ENCODE results near the gene KPNB1. TPM values are rescaled to one million over a fixed set of nuclear protein-coding genes. Genes with fewer than 3 reads are reported as not detected.

Gene KPNB1
- total RNA-seq, 2 experiments from 2014 or later, result 886 to 911 TPM

DNA sequence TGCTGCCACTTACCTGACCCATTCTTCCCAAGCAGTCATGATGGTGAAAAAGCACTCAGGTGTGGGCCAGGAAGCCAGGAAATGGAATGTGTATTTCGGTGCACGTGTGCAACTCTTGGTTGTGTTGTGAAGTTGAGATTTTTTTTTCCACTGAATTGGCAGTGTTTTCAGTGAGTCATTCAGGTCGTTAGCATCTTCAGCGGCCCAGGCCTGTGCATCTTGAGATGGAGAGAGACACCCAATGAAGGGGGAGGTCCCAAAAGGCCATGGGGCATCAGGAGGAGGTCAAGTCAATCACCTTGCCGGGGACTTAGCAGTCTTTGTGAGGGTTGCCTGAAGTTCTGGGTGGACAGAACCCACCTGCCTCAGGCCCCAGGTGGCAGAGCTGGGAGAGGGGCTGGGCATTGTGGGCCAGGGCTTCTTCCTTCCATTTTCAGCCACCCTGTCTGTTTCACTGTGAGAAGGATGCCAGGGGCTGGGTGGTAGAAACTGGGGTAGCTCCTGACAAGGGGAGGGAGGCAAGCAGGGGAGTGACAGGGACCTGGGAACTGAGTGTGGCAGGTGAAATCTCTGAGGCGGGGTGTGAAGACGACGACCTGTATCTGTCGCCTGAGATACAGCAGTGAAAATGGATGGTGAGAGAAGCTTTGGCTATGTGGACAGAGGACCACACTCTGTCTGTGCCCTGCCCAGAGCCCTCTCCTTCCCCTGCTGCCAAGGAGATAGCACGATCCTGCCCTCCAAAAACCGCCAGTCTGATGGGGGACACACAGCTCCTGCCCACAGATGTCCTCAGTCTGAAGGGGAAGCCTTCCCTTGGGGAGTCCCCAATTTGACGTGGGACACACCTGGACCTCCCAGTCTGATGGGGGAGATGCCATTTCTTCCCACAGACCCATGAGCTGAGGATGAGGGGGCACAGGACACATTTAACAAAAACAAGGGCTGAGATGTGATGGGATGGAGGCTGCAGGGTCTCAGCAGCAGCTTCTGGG, 56.1 kb downstream of the KPNB1 start:
- DNase-seq, result peak; percentile 71
- peaks cover 17% of the 10 kb centered on the region for H3K36me3 Mint-ChIP-seq
- H3K27ac Mint-ChIP-seq, result peak overlapping the region; percentile 97
- H3K9me3 Mint-ChIP-seq, result no peaks in the 10 kb centered on the region
- peak overlapping the region; percentile 76 for H3K4me3 Mint-ChIP-seq
- H3K27me3 Mint-ChIP-seq, result no peaks in the 10 kb centered on the region
- H3K4me1 Mint-ChIP-seq, result peaks cover 74% of the 10 kb centered on the region

GRCh38 chr17:47707056-47707804, 57.5 kb downstream of the KPNB1 start:
- Mint-ChIP-seq H3K4me3 (no peak overlapping the region), H3K27me3 (no peaks in the 10 kb centered on the region), H3K4me1 (peaks cover 73% of the 10 kb centered on the region), H3K27ac (peak overlapping the region; percentile 97), H3K36me3 (peaks cover 24% of the 10 kb centered on the region), H3K9me3 (no peaks in the 10 kb centered on the region)
- DNase-seq, result no peak

DNA sequence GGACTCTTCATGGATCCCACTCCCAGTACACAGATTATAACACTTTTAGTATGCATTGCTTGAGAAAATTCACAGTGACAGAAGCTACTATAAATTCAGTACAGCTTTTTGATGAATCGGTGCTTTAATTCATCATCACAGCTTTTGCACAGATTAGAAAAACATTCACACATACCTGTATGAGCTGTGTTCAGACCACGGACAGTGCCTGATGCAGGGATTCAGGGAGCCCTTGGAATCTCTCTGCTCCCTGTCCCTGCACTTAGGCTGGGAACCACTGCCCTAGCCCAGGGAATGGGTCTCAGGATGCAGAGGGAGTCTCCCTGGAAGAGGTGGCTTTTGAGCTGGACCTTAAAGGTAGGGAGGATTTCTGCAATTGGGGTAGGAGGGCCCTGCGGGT, 58.2 kb downstream of the KPNB1 start:
- Mint-ChIP-seq H3K4me3 (no peak overlapping the region), H3K27ac (no peak overlapping the region), H3K36me3 (peaks cover 24% of the 10 kb centered on the region), H3K4me1 (peaks cover 75% of the 10 kb centered on the region), H3K27me3 (no peaks in the 10 kb centered on the region), H3K9me3 (no peaks in the 10 kb centered on the region)
- no peak for DNase-seq

- H3K36me3 Mint-ChIP-seq, result peaks cover 24% of the 10 kb centered on the region
- H3K27ac Mint-ChIP-seq, result no peak overlapping the region
- H3K9me3 Mint-ChIP-seq, result no peaks in the 10 kb centered on the region
- H3K4me1 Mint-ChIP-seq, result peaks cover 73% of the 10 kb centered on the region
- no peak for DNase-seq
- H3K4me3 Mint-ChIP-seq, result no peak overlapping the region
- H3K27me3 Mint-ChIP-seq, result no peaks in the 10 kb centered on the region
These were observed 58.7 kb downstream of the KPNB1 start for GRCh38 chr17:47708312-47708863.

DNA sequence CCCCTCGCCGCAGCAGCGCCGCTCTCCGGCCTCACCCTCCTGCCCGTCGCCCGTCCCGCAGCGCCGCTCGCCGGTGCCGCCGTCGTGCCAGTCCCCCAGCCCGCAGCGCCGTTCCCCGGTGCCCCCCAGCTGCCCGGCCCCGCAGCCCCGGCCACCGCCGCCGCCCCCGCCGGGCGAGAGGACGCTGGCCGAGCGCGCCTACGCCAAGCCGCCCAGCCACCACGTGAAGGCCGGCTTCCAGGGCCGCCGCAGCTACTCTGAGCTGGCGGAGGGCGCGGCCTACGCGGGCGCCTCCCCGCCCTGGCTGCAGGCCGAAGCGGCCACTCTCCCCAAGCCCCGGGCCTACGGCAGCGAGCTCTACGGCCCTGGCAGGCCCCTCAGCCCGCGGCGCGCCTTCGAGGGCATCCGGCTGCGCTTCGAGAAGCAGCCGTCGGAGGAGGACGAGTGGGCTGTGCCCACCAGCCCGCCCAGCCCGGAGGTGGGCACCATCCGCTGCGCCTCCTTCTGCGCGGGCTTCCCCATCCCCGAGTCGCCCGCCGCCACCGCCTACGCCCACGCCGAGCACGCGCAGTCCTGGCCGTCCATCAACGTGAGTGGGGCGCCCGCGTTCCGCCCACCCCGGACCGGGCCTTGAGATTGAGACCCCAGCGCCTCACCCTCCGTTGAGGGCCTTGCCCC, 59.3 kb downstream of the KPNB1 start:
- Mint-ChIP-seq H3K4me3 (no peak overlapping the region), H3K36me3 (peaks cover 20% of the 10 kb centered on the region), H3K4me1 (peaks cover 68% of the 10 kb centered on the region), H3K9me3 (no peaks in the 10 kb centered on the region), H3K27me3 (no peaks in the 10 kb centered on the region), H3K27ac (no peak overlapping the region)
- DNase-seq, result no peak

GRCh38 chr17:47709594-47709993, 59.9 kb downstream of the KPNB1 start:
- peaks cover 66% of the 10 kb centered on the region for H3K4me1 Mint-ChIP-seq
- no peaks in the 10 kb centered on the region for H3K27me3 Mint-ChIP-seq
- no peak for DNase-seq
- no peaks in the 10 kb centered on the region for H3K9me3 Mint-ChIP-seq
- H3K36me3 Mint-ChIP-seq, result peaks cover 16% of the 10 kb centered on the region
- H3K4me3 Mint-ChIP-seq, result no peak overlapping the region
- peak overlapping the region; percentile 8 for H3K27ac Mint-ChIP-seq

- no peak for DNase-seq
- peaks cover 12% of the 10 kb centered on the region for H3K36me3 Mint-ChIP-seq
These were observed 61.8 kb downstream of the KPNB1 start for GRCh38 chr17:47711366-47712099.

GRCh38 chr17:47712330-47713023, 62.8 kb downstream of the KPNB1 start:
- Mint-ChIP-seq H3K4me3 (no peak overlapping the region), H3K27me3 (no peaks in the 10 kb centered on the region), H3K36me3 (peaks cover 12% of the 10 kb centered on the region), H3K4me1 (peaks cover 60% of the 10 kb centered on the region), H3K27ac (peak overlapping the region; percentile 50), H3K9me3 (no peaks in the 10 kb centered on the region)
- no peak for DNase-seq

More at GRCh38 chr17:47711366-47712099, 61.8 kb downstream of the KPNB1 start:
- peak overlapping the region; percentile 50 for H3K27ac Mint-ChIP-seq
- no peaks in the 10 kb centered on the region for H3K27me3 Mint-ChIP-seq
- no peak overlapping the region for H3K4me3 Mint-ChIP-seq
- no peaks in the 10 kb centered on the region for H3K9me3 Mint-ChIP-seq
- H3K4me1 Mint-ChIP-seq, result peaks cover 60% of the 10 kb centered on the region

- Mint-ChIP-seq H3K4me1 (peaks cover 74% of the 10 kb centered on the region), H3K9me3 (no peaks in the 10 kb centered on the region), H3K27ac (no peak overlapping the region), H3K4me3 (no peak overlapping the region), H3K27me3 (no peaks in the 10 kb centered on the region), H3K36me3 (peaks cover 12% of the 10 kb centered on the region)
- DNase-seq, result no peak
These were observed 64.4 kb downstream of the KPNB1 start for GRCh38 chr17:47713980-47714700.

GRCh38 chr17:47714773-47715396, 65.2 kb downstream of the KPNB1 start:
- peaks cover 78% of the 10 kb centered on the region for H3K4me1 Mint-ChIP-seq
- H3K36me3 Mint-ChIP-seq, result peaks cover 12% of the 10 kb centered on the region
- H3K4me3 Mint-ChIP-seq, result no peak overlapping the region
- no peaks in the 10 kb centered on the region for H3K27me3 Mint-ChIP-seq
- H3K9me3 Mint-ChIP-seq, result no peaks in the 10 kb centered on the region
- DNase-seq, result no peak
- H3K27ac Mint-ChIP-seq, result peak overlapping the region; percentile 30

GRCh38 chr17:47715669-47716325, 66.1 kb downstream of the KPNB1 start:
- H3K4me1 Mint-ChIP-seq, result peaks cover 82% of the 10 kb centered on the region
- H3K4me3 Mint-ChIP-seq, result no peak overlapping the region

DNA sequence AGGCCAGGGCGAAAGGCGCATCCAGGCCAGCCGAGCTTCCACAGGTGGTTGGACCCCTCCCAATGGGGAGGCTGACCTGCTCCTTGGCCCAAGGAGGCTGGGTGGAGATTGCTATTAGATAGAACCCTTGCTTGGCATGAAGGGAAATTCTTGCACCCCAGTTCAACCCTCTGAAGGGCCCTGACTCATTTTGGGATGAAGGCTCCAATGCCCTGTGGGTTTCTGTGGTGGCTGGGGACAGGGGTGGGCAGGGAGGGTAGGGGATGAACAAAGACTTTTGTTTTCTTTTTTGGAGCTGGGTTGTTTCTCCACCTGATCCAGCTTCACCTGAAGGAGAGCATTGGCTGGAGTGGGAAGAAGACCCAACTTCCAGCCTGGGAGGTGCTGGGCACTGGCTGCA, 66.7 kb downstream of the KPNB1 start:
- H3K9me3 Mint-ChIP-seq, result no peaks in the 10 kb centered on the region
- no peak for DNase-seq
- peaks cover 7% of the 10 kb centered on the region for H3K36me3 Mint-ChIP-seq
- H3K4me1 Mint-ChIP-seq, result peaks cover 80% of the 10 kb centered on the region
- H3K27ac Mint-ChIP-seq, result peak overlapping the region; percentile 99
- peak overlapping the region; percentile 75 for H3K4me3 Mint-ChIP-seq
- H3K27me3 Mint-ChIP-seq, result no peaks in the 10 kb centered on the region

More at GRCh38 chr17:47715669-47716325, 66.1 kb downstream of the KPNB1 start:
- H3K27me3 Mint-ChIP-seq, result no peaks in the 10 kb centered on the region
- no peak for DNase-seq
- H3K27ac Mint-ChIP-seq, result peak overlapping the region; percentile 69
- peaks cover 7% of the 10 kb centered on the region for H3K36me3 Mint-ChIP-seq
- H3K9me3 Mint-ChIP-seq, result no peaks in the 10 kb centered on the region
